IMR-90 (cell line): ENCODE measurements around the gene MEGF11. TPM values are rescaled to one million over a fixed set of nuclear protein-coding genes. Genes with fewer than 3 reads are reported as not detected.

Experiments
- ATAC-seq: fragments of 200-7000 bp; cut with Tn5 transposase; 2 replicates; pipeline ENCODE4 v1.9.1; 2020; ENCODE audit warnings: low read depth, mild to moderate bottlenecking, moderate library complexity
- BruUV-seq: library from RNA; stranded (reverse); fragments of 400-500 nt; replicated peaks from 2 replicates; lab custom pipeline; 2021; lab: Mats Ljungman, UMichigan
- CTCF ChIA-PET: fragments of 300-600 bp; formaldehyde crosslinking; extraction: SDS; loops from one replicate; lab custom pipeline; 2021; ENCODE audit warnings: antibody characterized with exemption; lab: Yijun Ruan, JAX
- POLR2A ChIA-PET: fragments of 300-600 bp; sonication (Branson Sonifier 250); formaldehyde crosslinking; loops from one replicate; lab custom pipeline; 2022; ENCODE audit warnings: antibody characterized with exemption; ENCODE audit not compliant: unreplicated experiment; lab: Charles Lee
- DNase-seq: peaks from one replicate; pipeline ENCODE4 v3.0.0; 2013
- H2AFZ ChIP-seq: replicated peaks from 2 replicates; pipeline ENCODE3; 2013; ENCODE audit warnings: low read length, mild to moderate bottlenecking; ENCODE audit not compliant: poor library complexity
- H2AK5ac ChIP-seq: 2 replicates; pipeline ENCODE4 v1.6.1; 2013; ENCODE audit warnings: low read depth, low read length, inconsistent platforms
- H2AK9ac ChIP-seq: replicated peaks from 2 replicates; pipeline ENCODE3; 2013; ENCODE audit warnings: mild to moderate bottlenecking, low read depth, low read length, moderate library complexity; ENCODE audit not compliant: poor library complexity
- H2BK120ac ChIP-seq: 2 replicates; pipeline ENCODE4 v1.6.1; 2013; ENCODE audit warnings: low read depth, low read length, inconsistent platforms
- H2BK15ac ChIP-seq: 3 replicates; pipeline ENCODE4 v1.6.1; 2013; ENCODE audit warnings: low read depth, low read length, inconsistent platforms
- H2BK20ac ChIP-seq: 2 replicates; pipeline ENCODE4 v1.6.1; 2013; ENCODE audit warnings: low read depth, mild to moderate bottlenecking, inconsistent platforms, low read length, moderate library complexity
- H2BK5ac ChIP-seq: 2 replicates; pipeline ENCODE4 v1.6.1; 2013; ENCODE audit warnings: mild to moderate bottlenecking, low read depth, low read length, inconsistent platforms; ENCODE audit not compliant: poor library complexity, severe bottlenecking
- H3K14ac ChIP-seq: replicated peaks from 2 replicates; pipeline ENCODE4 v1.6.1; 2013; ENCODE audit warnings: low read depth, low read length, inconsistent platforms
- H3K18ac ChIP-seq: 2 replicates; pipeline ENCODE4 v1.6.1; 2013; ENCODE audit warnings: low read depth, low read length, control low read depth
- H3K23ac ChIP-seq: 2 replicates; pipeline ENCODE4 v1.6.1; 2013; ENCODE audit warnings: low read depth, low read length, inconsistent platforms
- H3K27ac ChIP-seq: 2 replicates; pipeline ENCODE4 v1.5.1; 2013; ENCODE audit warnings: mild to moderate bottlenecking, control low read depth, low read length; ENCODE audit not compliant: insufficient read depth
- H3K27me3 ChIP-seq: 2 replicates; pipeline ENCODE4 v1.6.1; 2013; ENCODE audit warnings: low read length; ENCODE audit not compliant: control insufficient read depth, insufficient read depth
- H3K36me3 ChIP-seq: 2 replicates; pipeline ENCODE4 v1.6.1; 2013; ENCODE audit warnings: low read length, mixed read lengths; ENCODE audit not compliant: control insufficient read depth, insufficient read depth
- H3K4ac ChIP-seq: 2 replicates; pipeline ENCODE4 v1.6.1; 2013; ENCODE audit warnings: low read depth, low read length, inconsistent platforms
- H3K4me1 ChIP-seq: 2 replicates; pipeline ENCODE4 v1.6.1; 2013; ENCODE audit warnings: low read length, mixed read lengths; ENCODE audit not compliant: control insufficient read depth, insufficient read depth
- H3K4me2 ChIP-seq: 2 replicates; pipeline ENCODE4 v1.6.1; 2013; ENCODE audit warnings: low read depth, mild to moderate bottlenecking, control low read depth, low read length, moderate library complexity
- H3K4me3 ChIP-seq: 2 replicates; pipeline ENCODE4 v1.5.1; 2013; ENCODE audit warnings: low read depth, mild to moderate bottlenecking, control low read depth, low read length, moderate library complexity; ENCODE audit not compliant: insufficient read depth
- H3K56ac ChIP-seq: 2 replicates; pipeline ENCODE4 v1.6.1; 2013; ENCODE audit warnings: low read length, inconsistent platforms; ENCODE audit not compliant: insufficient read depth; ENCODE audit errors: extremely low read depth
- H3K79me1 ChIP-seq, 2 experiments: 2 replicates each; pipeline ENCODE4 v1.6.1; 2013; ENCODE audit warnings: low read length in 2 of 2, inconsistent platforms in 1 of 2, low read depth in 1 of 2
- H3K9ac ChIP-seq: 2 replicates; pipeline ENCODE4 v1.6.1; 2013; ENCODE audit warnings: low read depth, low read length, control low read depth
- H3K9me1 ChIP-seq: 2 replicates; pipeline ENCODE4 v1.6.1; 2013; ENCODE audit warnings: low read length, inconsistent platforms; ENCODE audit not compliant: insufficient read depth
- H3K9me3 ChIP-seq: 2 replicates; pipeline ENCODE4 v1.6.1; 2013; ENCODE audit warnings: low read length; ENCODE audit not compliant: control insufficient read depth, insufficient read depth
- H4K20me1 ChIP-seq: 2 replicates; pipeline ENCODE4 v1.6.1; 2013; ENCODE audit warnings: low read length, inconsistent platforms; ENCODE audit not compliant: insufficient read depth
- H4K5ac ChIP-seq: 2 replicates; pipeline ENCODE4 v1.6.1; 2013; ENCODE audit warnings: mild to moderate bottlenecking, low read depth, low read length, control low read depth
- H4K8ac ChIP-seq, 2 experiments: 2 replicates each; pipeline ENCODE4 v1.6.1; 2013; ENCODE audit warnings: low read depth in 2 of 2, low read length in 2 of 2, control low read depth in 1 of 2, inconsistent platforms in 1 of 2
- H4K91ac ChIP-seq: 2 replicates; pipeline ENCODE4 v1.6.1; 2013; ENCODE audit warnings: low read depth, low read length, inconsistent platforms; ENCODE audit not compliant: insufficient read depth
- BHLHE40 ChIP-seq: fragments of 150-350 bp; IDR thresholded peaks from 2 replicates; pipeline ENCODE4 v1.6.1; 2016; ENCODE audit warnings: mild to moderate bottlenecking, low read depth, low read length
- CEBPB ChIP-seq: IDR thresholded peaks from 2 replicates; pipeline ENCODE4 v1.6.1; 2012; ENCODE audit warnings: low read depth, low read length, improper control_type of control experiment
- CHD1 ChIP-seq: IDR thresholded peaks from 2 replicates; pipeline ENCODE4 v1.6.1; 2012; ENCODE audit warnings: low read depth, low read length, improper control_type of control experiment
- ELK1 ChIP-seq: fragments of 150-350 bp; IDR thresholded peaks from 2 replicates; pipeline ENCODE4 v1.6.1; 2016; ENCODE audit warnings: low read depth, mild to moderate bottlenecking, low read length, moderate library complexity, borderline replicate concordance
- FOS ChIP-seq: fragments of 150-350 bp; IDR thresholded peaks from 2 replicates; pipeline ENCODE4 v1.6.1; 2016; ENCODE audit warnings: low read depth, low read length
- MAFK ChIP-seq: IDR thresholded peaks from 2 replicates; pipeline ENCODE4 v1.6.1; 2012; ENCODE audit warnings: low read depth, low read length, improper control_type of control experiment
- MAZ ChIP-seq: IDR thresholded peaks from 2 replicates; pipeline ENCODE4 v1.6.1; 2012; ENCODE audit warnings: low read depth, mild to moderate bottlenecking, low read length, improper control_type of control experiment, moderate library complexity, borderline replicate concordance
- MXI1 ChIP-seq: IDR thresholded peaks from 2 replicates; pipeline ENCODE4 v1.6.1; 2012; ENCODE audit warnings: low read depth, mild to moderate bottlenecking, low read length, moderate library complexity, borderline replicate concordance
- NFE2L2 ChIP-seq: fragments of 150-350 bp; IDR thresholded peaks from 2 replicates; pipeline ENCODE4 v1.6.1; 2016; ENCODE audit warnings: low read depth, mild to moderate bottlenecking, low read length
- POLR2A ChIP-seq: IDR thresholded peaks from 2 replicates; pipeline ENCODE4 v1.6.1; 2012; ENCODE audit warnings: mild to moderate bottlenecking, low read depth, low read length
- RAD21 ChIP-seq: IDR thresholded peaks from 2 replicates; pipeline ENCODE4 v1.6.1; 2012; ENCODE audit warnings: low read length, improper control_type of control experiment
- RCOR1 ChIP-seq: IDR thresholded peaks from 2 replicates; pipeline ENCODE4 v1.6.1; 2012; ENCODE audit warnings: mild to moderate bottlenecking, low read length, improper control_type of control experiment; ENCODE audit not compliant: insufficient replicate concordance
- RFX5 ChIP-seq: IDR thresholded peaks from 2 replicates; pipeline ENCODE4 v1.8.0; 2012; ENCODE audit warnings: low read depth, mild to moderate bottlenecking, low read length, moderate library complexity
- SMC3 ChIP-seq: fragments of 150-350 bp; IDR thresholded peaks from 2 replicates; pipeline ENCODE4 v1.6.1; 2016; ENCODE audit warnings: low read depth, mild to moderate bottlenecking, antibody characterized with exemption, low read length, moderate library complexity
- WGBS, 2 experiments: methylation state at CpG; one replicate each; pipeline versions ENCODE4 v1.1.5 to v1.1.7; 2013; ENCODE audit warnings: missing lambda C conversion rate in 2 of 2; ENCODE audit not compliant: insufficient read length in 1 of 2; ENCODE audit errors: extremely low coverage in 2 of 2; 5-methylcytosine and 5-hydroxymethylcytosine counted together
- dilution Hi-C: fragments of 300-500 bp; cut with HindIII; formaldehyde crosslinking; loops from one replicate; pipeline ENCODE4 v1.14.3; 2018; ENCODE audit warnings: low sequenced_read_pairs; ENCODE audit not compliant: unreplicated experiment
- in situ Hi-C: fragments of 300-500 bp; cut with MboI; formaldehyde crosslinking; loops from 3 replicates; pipeline ENCODE4 v1.14.3; 2019; ENCODE audit warnings: low sequenced_read_pairs, inconsistent platforms, mixed read lengths
- intact Hi-C: fragments of 100-400 bp; cut with micrococcal nuclease; formaldehyde crosslinking; loops from 2 replicates; pipeline ENCODE4 v1.10.0; 2022
- polyA plus RNA-seq, 3 experiments: library from polyadenylated mRNA; depleted of rRNA; stranded (reverse); fragments of >200 nt; gene quantifications; 2 replicates each; pipeline ENCODE4 v1.2.3, GENCODE V29; 2012; ENCODE audit warnings: low replicate concordance in 1 of 3
- total RNA-seq: library from RNA; depleted of rRNA; stranded (reverse); fragments of >200 nt; gene quantifications from 2 replicates; pipeline ENCODE4 v1.2.3, GENCODE V29; 2012
- TF ChIP-seq, protein P1 (sequence below): conservative IDR thresholded peaks from 2 replicates; pipeline ENCODE4 v1.5.1; 2012; ENCODE audit warnings: mild to moderate bottlenecking, low read depth, low read length, improper control_type of control experiment
- TF ChIP-seq, protein P2 (sequence below): fragments of 150-350 bp; IDR thresholded peaks from 2 replicates; pipeline ENCODE4 v1.6.1; 2017; ENCODE audit warnings: mild to moderate bottlenecking, antibody characterized with exemption, low read length, low read depth

MEGF11 gene
- total and polyA plus RNA-seq, 2 of the 4 experiments (the other 2 are of a cell fraction), result not detected

GRCh38 chr15:65901836-65902235 lies 351.7 kb downstream of the MEGF11 start:
- H4K20me1 ChIP-seq, result no peaks in the 10 kb centered on the region; the same call in 1 of the 2 replicates
- H3K4me3 ChIP-seq, result no peak overlapping the region
- no peak overlapping the region for H2BK5ac ChIP-seq
- no peaks in the 10 kb centered on the region for H3K9me3 ChIP-seq
- peaks cover 5% of the 10 kb centered on the region for H3K4me1 ChIP-seq
- no peak for ATAC-seq
- no peak overlapping the region for H3K27ac ChIP-seq
- H4K91ac ChIP-seq, result no peak overlapping the region
- BruUV-seq, result no TSS peak
- H3K9ac ChIP-seq, result no peak overlapping the region
- H2AK5ac ChIP-seq, result no peak overlapping the region
- H3K9me1 ChIP-seq, result peaks cover 15% of the 10 kb centered on the region
- H3K56ac ChIP-seq, result no peak overlapping the region
- DNase-seq, result no peak
- no peak overlapping the region for H4K5ac ChIP-seq
- H3K36me3 ChIP-seq, result peaks cover 35% of the 10 kb centered on the region
- ChIA-PET CTCF (interaction anchor here (0.6 kb wide), 1 partner anchor 20 kb away, joined by 3 read pairs; no protein-coding TSS in a partner anchor), POLR2A (no interaction called here)
- WGBS, 2 experiments, result 100% methylated on average over 1 of the region's 3 CpGs; no CpG with 5 or more reads in 1 of the 2 experiments
- H3K14ac ChIP-seq, result no peak overlapping the region
- H3K4ac ChIP-seq, result no peak overlapping the region
- H3K79me1 ChIP-seq, result peaks cover 0 to 25% of the 10 kb centered on the region in 2 experiments; a peak in 3 of 4 replicates
- dilution Hi-C loops, result no loop called here
- in situ Hi-C loops, result loop anchor here (25.0 kb wide), 1 partner anchor 585 kb away; the partner anchor contains the start of gene SNAPC5
- no peak overlapping the region for H2AK9ac ChIP-seq
- no peak overlapping the region for H3K23ac ChIP-seq
- no peak overlapping the region for H2BK20ac ChIP-seq
- H3K18ac ChIP-seq, result no peak overlapping the region
- no peak for TF ChIP-seq RFX5
- no peak for TF ChIP-seq RAD21
- no peak for TF ChIP-seq RCOR1
- no peak for TF ChIP-seq BHLHE40
- TF ChIP-seq MAFK, result no peak
- TF ChIP-seq SMC3, result no peak
- TF ChIP-seq POLR2A, result no peak
- TF ChIP-seq CEBPB, result no peak
- no peak for TF ChIP-seq NFE2L2
- no peak for TF ChIP-seq CHD1
- TF ChIP-seq, protein P1, sequence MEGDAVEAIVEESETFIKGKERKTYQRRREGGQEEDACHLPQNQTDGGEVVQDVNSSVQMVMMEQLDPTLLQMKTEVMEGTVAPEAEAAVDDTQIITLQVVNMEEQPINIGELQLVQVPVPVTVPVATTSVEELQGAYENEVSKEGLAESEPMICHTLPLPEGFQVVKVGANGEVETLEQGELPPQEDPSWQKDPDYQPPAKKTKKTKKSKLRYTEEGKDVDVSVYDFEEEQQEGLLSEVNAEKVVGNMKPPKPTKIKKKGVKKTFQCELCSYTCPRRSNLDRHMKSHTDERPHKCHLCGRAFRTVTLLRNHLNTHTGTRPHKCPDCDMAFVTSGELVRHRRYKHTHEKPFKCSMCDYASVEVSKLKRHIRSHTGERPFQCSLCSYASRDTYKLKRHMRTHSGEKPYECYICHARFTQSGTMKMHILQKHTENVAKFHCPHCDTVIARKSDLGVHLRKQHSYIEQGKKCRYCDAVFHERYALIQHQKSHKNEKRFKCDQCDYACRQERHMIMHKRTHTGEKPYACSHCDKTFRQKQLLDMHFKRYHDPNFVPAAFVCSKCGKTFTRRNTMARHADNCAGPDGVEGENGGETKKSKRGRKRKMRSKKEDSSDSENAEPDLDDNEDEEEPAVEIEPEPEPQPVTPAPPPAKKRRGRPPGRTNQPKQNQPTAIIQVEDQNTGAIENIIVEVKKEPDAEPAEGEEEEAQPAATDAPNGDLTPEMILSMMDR, result no peak
- no peak for TF ChIP-seq FOS
- TF ChIP-seq MXI1, result no peak
- no peak for TF ChIP-seq MAZ
- TF ChIP-seq, protein P2, sequence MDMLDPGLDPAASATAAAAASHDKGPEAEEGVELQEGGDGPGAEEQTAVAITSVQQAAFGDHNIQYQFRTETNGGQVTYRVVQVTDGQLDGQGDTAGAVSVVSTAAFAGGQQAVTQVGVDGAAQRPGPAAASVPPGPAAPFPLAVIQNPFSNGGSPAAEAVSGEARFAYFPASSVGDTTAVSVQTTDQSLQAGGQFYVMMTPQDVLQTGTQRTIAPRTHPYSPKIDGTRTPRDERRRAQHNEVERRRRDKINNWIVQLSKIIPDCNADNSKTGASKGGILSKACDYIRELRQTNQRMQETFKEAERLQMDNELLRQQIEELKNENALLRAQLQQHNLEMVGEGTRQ, result no peak
- TF ChIP-seq ELK1, result no peak
- no peak overlapping the region for H2AFZ ChIP-seq
- intact Hi-C loops, result no loop called here
- no peak overlapping the region for H3K4me2 ChIP-seq
- H3K27me3 ChIP-seq, result no peaks in the 10 kb centered on the region
- no peak overlapping the region for H4K8ac ChIP-seq
- H2BK120ac ChIP-seq, result no peak overlapping the region
- no peak overlapping the region for H2BK15ac ChIP-seq
